Stimulated activated CD4-positive, alpha-beta T cell treated with anti-CD3 and anti-CD28 coated beads, TNF-alpha, amount 100 ng/mL, for 4 hours (primary cell): Measurements from ENCODE around the gene EIF2S1.
"Not testable (repeated sequence)": the region's sequence is repeated elsewhere in the genome, so short reads cannot be mapped to it uniquely, and the experiment has no call there.

Experiments
- DNase-seq, 3 experiments: peaks; one replicate each; pipeline ENCODE4 v3.0.0-alpha.2; 2020; ENCODE audit warnings: low read depth in 3 of 3

Gene EIF2S1

GRCh38 chr14:67411370-67411769 lies 51.2 kb downstream of the EIF2S1 start:
- no peak for DNase-seq

DNA sequence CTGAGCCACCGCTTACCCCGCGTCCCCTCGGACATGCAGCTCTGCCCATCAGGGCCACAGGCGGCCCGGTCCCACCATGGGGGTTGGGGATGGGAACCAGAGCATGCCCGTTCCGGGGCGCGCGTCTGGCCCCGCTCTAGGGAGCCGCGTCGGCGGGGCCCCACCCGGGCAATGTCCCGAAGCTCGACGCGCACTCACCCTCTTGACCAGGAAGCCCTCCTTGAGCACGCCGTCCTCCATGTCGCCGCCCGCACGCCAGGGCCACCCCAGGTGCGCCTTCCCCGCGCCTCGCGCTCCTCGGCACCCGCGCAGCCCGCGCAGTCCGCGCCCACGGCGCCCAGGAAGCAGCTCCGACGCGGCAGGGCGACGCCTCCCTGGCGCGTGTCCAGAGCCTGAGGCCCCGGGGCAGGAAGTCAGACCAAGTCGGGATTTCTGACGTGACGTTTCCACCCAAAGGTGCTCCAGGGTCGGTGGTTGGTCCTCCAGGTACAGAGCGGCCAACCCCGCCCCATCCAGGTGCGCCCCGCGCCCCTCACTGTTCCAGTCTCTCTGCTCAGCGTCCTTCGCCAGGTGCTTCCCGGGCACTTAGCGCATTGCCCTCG lies 51.8 kb downstream of the EIF2S1 start, which contains the start of gene PLEK2:
PLEK2 (minus strand) TSS at position 346 of the 602 bp plus-strand sequence; CDS start at position 240, 106 bp downstream.
- peak; percentile 29 to 37 (median 34) for DNase-seq

- peak in 2 of 3 experiments; percentile 20 to 26 for DNase-seq
These were observed 54.0 kb downstream of the EIF2S1 start for GRCh38 chr14:67413806-67414769.

DNA sequence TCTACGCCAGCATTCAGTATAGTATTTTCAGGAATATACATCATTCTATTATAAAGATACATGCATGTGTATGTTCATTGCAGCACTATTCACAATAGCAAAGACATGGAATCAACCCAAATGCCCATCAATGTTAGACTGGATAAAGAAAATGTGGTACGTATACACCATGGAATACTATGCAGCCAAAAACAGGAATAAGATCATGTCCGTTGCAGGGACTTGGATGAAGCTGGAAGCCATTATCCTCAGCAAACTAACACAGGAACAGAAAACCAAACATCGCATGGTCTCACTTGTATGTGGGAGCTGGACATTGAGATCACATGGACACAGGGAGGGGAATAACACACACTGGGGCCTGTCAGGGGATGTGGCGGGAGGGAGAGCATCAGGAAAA lies 55.5 kb downstream of the EIF2S1 start:
- DNase-seq = not testable (repeated sequence)

GRCh38 chr14:67416085-67416484 lies 56.0 kb downstream of the EIF2S1 start:
- DNase-seq = no peak

GRCh38 chr14:67416810-67417209 lies 56.7 kb downstream of the EIF2S1 start:
- DNase-seq = no peak

DNA sequence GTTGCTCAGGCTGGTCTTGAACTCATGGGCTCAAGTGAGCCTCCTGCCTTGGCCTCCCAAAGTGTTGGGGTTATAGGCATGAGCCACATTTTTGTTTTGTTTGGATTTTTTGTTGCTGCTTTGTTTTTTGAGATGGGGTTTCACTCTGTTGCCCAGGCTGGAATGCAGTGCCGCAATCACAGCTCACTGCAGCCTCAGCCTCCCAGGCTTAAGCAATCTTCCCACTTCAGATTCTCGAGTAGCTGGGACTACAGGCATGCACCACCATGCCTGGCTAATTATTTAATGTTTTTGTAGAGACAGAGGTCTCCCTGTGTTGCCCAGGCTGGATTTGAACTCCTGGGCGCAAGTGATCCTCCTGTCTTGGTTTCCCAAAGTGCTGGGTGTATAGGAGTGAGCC lies 57.5 kb downstream of the EIF2S1 start:
- no peak for DNase-seq

- no peak for DNase-seq
These were observed 58.5 kb downstream of the EIF2S1 start for GRCh38 chr14:67418401-67419191.

- peak in 1 of 3 experiments; percentile 12 for DNase-seq
These were observed 60.1 kb downstream of the EIF2S1 start for GRCh38 chr14:67420102-67420739.

GRCh38 chr14:67421356-67422224 lies 61.5 kb downstream of the EIF2S1 start:
- DNase-seq = no peak

DNA sequence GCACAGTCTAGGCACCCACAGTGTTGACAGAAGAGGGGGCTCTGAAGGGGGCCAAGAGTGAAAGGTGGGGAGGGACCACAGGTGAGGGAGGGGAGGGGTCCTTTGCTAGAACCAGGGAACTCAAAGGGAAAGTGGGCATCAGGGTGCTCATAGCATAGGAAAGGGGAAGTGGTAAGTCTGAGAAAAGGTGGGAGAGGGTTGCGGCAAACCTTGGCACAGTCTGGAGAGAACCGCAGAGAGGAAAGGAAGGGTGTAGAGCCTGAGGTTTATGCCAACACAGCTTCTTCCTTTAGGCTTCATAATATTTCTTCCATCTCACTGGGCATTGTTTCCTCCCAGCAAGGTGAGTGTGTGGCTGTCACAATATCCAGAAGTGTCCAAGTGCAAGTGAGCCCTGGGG lies 63.3 kb downstream of the EIF2S1 start:
- DNase-seq = no peak

GRCh38 chr14:67424539-67424938 lies 64.4 kb downstream of the EIF2S1 start:
- no peak for DNase-seq

DNA sequence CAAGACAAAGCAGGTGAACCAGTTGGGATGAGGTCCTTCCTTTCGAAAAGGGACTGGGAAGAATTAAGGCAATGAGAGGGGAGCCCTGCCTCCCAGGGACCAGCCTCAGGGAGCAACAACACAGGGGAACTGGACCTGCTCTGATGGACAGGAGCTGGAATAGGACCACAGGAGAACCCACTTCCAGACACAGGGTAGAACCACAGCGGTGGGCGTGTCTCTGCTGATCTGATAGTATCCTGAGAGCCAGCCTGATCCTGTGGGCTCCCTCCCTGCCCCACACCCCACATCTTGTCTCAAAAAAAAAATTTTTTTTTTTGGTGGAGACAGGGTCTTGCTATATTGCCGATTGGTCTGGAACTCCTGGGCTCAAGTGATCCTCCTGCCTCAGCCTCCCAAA lies 65.5 kb downstream of the EIF2S1 start:
- DNase-seq = no peak

DNA sequence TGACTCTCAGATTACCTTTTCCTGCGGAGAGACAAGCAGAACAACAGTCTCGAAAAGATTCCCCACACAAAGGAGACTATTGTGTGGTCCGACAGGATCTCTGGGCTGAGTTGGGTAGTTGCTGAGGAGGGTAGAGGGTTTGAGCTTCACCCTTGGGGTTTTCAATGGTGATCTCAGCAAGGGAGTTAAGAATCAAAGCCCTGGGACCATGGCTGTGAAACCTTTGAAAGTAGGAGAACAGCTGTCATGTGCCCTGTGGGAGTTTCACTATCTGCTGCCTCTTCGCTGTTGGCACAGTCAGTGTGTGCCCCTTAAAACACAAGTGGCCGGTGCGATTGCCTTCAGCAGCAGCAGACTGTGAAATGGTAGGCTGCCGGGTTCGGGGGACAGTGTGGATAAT lies 66.0 kb downstream of the EIF2S1 start:
- no peak for DNase-seq

GRCh38 chr14:67426983-67427606 lies 67.0 kb downstream of the EIF2S1 start:
- DNase-seq = peak; percentile 37 to 49 (median 48)

- DNase-seq = no peak
These were observed 68.4 kb downstream of the EIF2S1 start for GRCh38 chr14:67428501-67429031.

DNA sequence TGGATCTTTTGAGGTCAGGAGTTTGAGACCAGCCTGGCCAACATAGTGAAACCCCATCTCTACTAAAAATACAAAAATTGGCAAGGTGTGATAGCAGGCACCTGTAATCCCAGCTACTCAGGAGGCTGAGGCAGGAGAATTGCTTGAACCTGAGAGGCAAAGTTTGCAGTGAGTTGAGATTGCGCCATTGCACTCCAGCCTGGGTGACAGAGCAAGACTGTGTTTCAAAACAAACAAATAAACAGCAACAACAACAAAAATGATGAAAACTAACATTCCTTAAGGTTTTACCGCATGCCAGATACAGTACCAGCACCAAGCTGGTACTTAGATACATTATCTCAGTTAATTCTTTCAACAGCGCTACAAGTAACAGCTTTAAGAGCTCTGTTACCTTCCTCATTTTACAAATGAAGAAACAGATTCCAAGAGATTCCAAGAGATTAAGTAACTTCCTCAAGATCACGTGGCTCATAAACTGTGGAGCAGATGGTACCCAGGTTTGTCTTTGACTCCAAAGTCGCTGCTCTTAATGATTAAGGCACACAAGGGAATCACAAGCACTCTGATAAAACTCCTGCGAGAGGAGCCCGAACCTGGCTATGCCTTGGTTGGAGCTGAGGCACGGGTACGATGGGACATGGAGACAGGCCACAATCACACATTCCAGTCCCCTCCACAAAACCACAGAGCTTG lies 69.5 kb downstream of the EIF2S1 start:
- DNase-seq = no peak

DNA sequence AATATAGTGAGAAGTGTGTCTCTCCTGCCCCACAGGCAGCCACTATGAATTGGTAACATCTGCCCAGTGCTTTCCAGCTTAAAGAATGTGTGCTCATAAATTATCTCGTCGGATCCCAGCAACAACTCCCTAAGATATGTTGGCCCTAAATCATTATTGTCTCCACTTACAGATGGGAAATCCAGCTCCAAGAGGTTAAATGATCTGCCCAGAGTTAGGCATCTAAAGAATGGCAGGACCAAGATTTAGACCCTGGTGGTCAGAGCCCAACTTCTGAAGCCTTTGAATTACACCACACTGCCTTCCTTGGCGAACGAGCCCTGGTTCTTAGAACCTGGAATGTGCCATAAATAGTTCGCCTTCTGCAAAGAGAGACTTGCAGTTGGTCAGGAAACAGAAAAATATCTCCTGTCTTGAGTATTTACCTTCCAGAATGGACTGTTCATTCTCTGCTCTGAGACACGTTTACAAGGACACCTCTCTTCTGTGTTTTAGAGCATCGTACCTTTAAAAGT lies 72.0 kb downstream of the EIF2S1 start:
- DNase-seq = no peak

- no peak for DNase-seq
These were observed 75.5 kb downstream of the EIF2S1 start for GRCh38 chr14:67435603-67436002.
